Measurements from ENCODE around the gene ACADVL.

DNA sequence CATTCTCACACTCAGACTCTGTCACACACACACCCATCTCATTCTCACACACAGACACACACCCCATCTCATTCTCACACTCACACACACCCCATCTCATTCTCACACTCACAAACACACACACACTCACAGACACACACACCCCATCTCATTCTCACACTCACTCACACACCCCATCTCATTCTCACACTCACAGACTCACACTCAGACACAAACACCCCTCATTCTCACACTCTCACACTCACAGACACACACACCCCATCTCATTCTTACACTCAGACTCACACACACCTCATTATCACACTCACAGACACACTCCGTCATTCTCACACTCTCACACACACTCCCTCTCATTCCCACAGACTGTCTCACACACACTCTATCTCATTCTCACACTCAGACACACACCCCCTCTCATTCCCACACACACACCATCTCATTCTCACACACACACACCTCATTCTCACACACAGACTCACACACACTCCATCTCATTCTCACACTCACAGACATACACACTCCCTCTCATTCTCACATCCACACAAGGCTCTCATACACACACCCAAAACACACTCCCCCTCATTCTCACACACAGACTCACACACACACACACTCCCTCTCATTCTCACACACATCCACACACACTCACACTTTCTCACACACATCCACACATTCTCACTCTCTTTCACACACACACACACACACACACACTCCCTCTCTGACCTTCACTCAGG lies 43.5 kb upstream of the ACADVL start:
- TF ChIP-seq EZH2phosphoT487 (IDR thresholded peaks at IDR 0.05; ENCODE audit: insufficient read depth, low read depth) (no peak), EZH2 (IDR thresholded peaks at IDR 0.05; ENCODE audit: insufficient read depth, poor library complexity, severe bottlenecking) (no peak)
